PFSK-1 (cell line): ENCODE measurements around the gene RAD23B.

Experiments
- FOXP2 ChIP-seq: optimal IDR thresholded peaks from 2 replicates; pipeline ENCODE3; 2011; ENCODE audit warnings: borderline replicate concordance, control low read depth, inconsistent platforms; ENCODE audit not compliant: insufficient read depth; ENCODE audit errors: extremely low read length, extremely low read depth
- POLR2AphosphoS5 ChIP-seq: IDR thresholded peaks from 2 replicates; pipeline ENCODE4 v1.6.1; 2012; ENCODE audit warnings: low read depth, mild to moderate bottlenecking, control low read depth, low read length, moderate library complexity
- SIN3A ChIP-seq: IDR thresholded peaks from 2 replicates; pipeline ENCODE4 v1.6.1; 2012; ENCODE audit warnings: mild to moderate bottlenecking, low read length, moderate library complexity, borderline replicate concordance; ENCODE audit not compliant: insufficient read depth
- TAF1 ChIP-seq: IDR thresholded peaks from 2 replicates; pipeline ENCODE4 v1.6.1; 2012; ENCODE audit warnings: low read length, control low read depth, borderline replicate concordance; ENCODE audit not compliant: insufficient read depth
- TF ChIP-seq, protein P1 (sequence below), 2 experiments: IDR thresholded peaks; 2 replicates each; pipeline versions ENCODE4 v1.6.1 to v1.8.0; 2011 to 2012; ENCODE audit warnings: low read depth in 2 of 2, low read length in 2 of 2, control low read depth in 1 of 2, inconsistent platforms in 1 of 2, mild to moderate bottlenecking in 1 of 2, moderate library complexity in 1 of 2; ENCODE audit not compliant: insufficient read depth in 1 of 2

The RAD23B gene

DNA sequence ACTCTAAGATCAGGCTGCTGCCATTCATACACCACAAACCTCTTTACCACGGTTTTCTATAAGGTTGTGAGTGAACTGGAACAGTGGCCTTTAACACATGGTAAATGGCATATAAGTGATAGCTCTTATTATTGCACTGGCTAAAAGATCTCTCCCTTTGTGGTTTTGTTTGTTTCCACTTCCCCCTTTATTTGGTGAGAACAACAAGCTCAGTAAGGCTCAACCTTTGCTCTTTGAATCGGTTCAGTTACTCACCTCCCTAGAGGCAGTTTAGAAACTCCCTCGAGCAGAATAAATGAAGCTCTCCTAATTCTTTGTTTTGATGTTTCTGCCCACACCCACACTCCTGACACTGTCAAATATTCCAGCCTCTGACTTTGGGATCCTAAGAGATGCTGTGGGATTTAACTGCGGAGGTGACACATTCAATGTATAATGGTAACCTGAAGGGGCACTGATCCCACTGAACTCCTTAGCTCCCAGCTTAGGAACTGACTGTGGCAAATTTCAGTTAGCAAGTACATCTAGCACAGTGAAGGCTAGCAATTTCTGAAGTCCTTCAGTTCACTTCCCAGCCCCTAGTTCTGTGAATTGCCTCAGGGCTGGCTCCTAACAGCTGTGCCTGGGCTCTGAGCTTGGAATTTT lies 22.5 kb upstream of the RAD23B start:
- TF ChIP-seq SIN3A (no peak), TAF1 (no peak), FOXP2 (no peak), POLR2AphosphoS5 (no peak)
- TF ChIP-seq, protein P1, sequence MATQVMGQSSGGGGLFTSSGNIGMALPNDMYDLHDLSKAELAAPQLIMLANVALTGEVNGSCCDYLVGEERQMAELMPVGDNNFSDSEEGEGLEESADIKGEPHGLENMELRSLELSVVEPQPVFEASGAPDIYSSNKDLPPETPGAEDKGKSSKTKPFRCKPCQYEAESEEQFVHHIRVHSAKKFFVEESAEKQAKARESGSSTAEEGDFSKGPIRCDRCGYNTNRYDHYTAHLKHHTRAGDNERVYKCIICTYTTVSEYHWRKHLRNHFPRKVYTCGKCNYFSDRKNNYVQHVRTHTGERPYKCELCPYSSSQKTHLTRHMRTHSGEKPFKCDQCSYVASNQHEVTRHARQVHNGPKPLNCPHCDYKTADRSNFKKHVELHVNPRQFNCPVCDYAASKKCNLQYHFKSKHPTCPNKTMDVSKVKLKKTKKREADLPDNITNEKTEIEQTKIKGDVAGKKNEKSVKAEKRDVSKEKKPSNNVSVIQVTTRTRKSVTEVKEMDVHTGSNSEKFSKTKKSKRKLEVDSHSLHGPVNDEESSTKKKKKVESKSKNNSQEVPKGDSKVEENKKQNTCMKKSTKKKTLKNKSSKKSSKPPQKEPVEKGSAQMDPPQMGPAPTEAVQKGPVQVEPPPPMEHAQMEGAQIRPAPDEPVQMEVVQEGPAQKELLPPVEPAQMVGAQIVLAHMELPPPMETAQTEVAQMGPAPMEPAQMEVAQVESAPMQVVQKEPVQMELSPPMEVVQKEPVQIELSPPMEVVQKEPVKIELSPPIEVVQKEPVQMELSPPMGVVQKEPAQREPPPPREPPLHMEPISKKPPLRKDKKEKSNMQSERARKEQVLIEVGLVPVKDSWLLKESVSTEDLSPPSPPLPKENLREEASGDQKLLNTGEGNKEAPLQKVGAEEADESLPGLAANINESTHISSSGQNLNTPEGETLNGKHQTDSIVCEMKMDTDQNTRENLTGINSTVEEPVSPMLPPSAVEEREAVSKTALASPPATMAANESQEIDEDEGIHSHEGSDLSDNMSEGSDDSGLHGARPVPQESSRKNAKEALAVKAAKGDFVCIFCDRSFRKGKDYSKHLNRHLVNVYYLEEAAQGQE (IDR thresholded peaks at IDR 0.05; ENCODE audit: insufficient read depth in 1 of 2, low read depth in 2 of 2, low read length in 2 of 2): no peak

DNA sequence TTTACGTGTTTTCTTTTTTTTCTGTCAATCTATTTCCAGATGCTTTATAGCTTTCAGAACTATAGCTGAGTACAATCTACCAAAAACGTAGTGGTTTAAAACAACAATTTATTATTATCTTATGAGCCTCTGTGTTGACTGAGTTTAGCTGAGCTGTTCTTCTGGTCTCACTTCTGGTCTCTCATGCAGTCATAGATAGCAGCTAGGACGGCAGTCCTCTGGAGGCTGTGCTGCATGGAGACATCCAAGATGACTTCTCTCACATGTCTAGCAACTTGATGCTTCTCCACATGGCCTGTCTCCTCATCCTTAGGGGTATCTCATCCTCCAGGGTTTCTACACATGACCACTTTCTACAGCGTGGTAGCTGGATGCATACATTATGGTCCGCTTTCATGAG lies 22.0 kb upstream of the RAD23B start:
- TF ChIP-seq TAF1 (no peak), FOXP2 (no peak), SIN3A (no peak), POLR2AphosphoS5 (no peak)
- TF ChIP-seq, protein P1 (IDR thresholded peaks at IDR 0.05; ENCODE audit: insufficient read depth in 1 of 2, low read depth in 2 of 2, low read length in 2 of 2): no peak

DNA sequence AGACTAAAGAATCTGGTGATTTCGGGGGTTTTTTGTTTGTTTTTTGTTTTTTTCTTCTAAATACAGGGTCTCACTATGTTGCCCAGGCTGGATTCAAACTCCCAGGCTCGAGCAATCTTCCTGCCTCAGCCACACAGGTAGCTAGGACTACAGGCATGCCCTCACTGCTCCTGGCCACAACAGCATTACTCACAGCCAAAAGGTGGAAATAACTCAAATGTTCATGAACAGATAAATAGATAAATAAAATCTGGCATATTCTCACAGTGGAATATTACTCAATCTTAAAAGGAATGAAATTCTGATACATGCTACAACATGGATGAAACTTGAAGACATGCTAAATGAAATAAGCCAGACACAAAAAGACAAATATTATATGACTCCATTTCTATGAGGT lies 19.8 kb upstream of the RAD23B start:
- TF ChIP-seq, protein P1 (IDR thresholded peaks at IDR 0.05; ENCODE audit: insufficient read depth in 1 of 2, low read depth in 2 of 2, low read length in 2 of 2): no peak
- TF ChIP-seq SIN3A (no peak), POLR2AphosphoS5 (no peak), FOXP2 (no peak), TAF1 (no peak)

DNA sequence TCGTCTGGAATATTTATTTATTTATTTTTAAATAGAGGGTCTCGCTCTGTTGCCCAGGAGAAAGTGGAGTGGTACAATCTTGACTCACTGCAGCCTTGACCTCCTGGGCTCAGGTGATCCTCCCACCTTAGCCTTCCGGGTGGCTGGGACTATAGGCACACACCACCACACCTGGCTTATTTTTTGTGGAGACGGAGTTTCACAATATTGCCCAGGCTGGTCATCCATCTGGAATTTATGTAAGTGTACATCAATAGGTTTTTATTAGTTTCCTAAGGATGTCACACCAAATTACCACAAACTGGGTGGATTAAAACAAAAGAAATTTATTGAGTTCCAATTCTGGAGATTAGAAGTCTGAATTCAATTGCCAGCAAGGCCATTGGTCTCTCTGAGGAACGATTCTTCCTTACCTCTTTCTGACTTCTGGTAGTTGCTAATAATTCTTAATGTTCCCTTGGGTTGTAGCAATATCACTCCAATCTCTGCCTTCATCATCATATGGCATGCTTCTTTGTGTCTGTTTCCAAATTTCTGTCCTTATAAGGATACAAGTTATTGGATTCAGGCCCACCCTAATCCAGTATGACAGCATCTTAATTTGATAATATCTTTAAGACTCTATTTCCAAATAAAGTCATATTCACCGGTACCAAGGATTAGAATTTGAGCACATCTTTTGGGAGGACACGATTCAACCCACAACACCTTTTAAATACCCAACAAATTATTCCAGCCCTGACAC lies 16.3 kb upstream of the RAD23B start:
- TF ChIP-seq FOXP2 (no peak), SIN3A (no peak), TAF1 (no peak), POLR2AphosphoS5 (no peak)
- TF ChIP-seq, protein P1 (IDR thresholded peaks at IDR 0.05; ENCODE audit: insufficient read depth in 1 of 2, low read depth in 2 of 2, low read length in 2 of 2): no peak
